Left renal pelvis (tissue), 4 donors: ENCODE results near the gene KLHL15. TPM values are rescaled to one million over a fixed set of nuclear protein-coding genes. Genes with fewer than 3 reads are reported as not detected.
"Not testable (repeated sequence)": the region's sequence is repeated elsewhere in the genome, so short reads cannot be mapped to it uniquely, and the experiment has no call there.

Experiments
- DNase-seq, 4 donors: peaks; one replicate each; pipeline ENCODE4 v3.0.0-alpha.2; 2013; ENCODE audit warnings: low read depth in 4 of 4, low spot score in 3 of 4
- polyA plus RNA-seq, 4 donors: library from polyadenylated mRNA; unstranded; fragments of 120-200 nt; gene quantifications; one replicate each; pipeline ENCODE4 v1.2.1, GENCODE V29; 2013; ENCODE audit not compliant: insufficient read length in 4 of 4

Gene KLHL15
- 10 to 100 TPM; 14.1 to 21.7 (median 17.5) TPM for polyA plus RNA-seq

GRCh38 chrX:24027086-24027485 lies at the start of gene KLHL15:
KLHL15 (minus strand) TSS chrX:24027186; CDS start chrX:24006693, 20,493 bp downstream.
- no peak for DNase-seq

- no peak for DNase-seq
Observed at GRCh38 chrX:24069877-24070276, 42.9 kb upstream of the KLHL15 start.

GRCh38 chrX:24063488-24063887 lies 36.5 kb upstream of the KLHL15 start:
- no peak for DNase-seq

GRCh38 chrX:24055043-24055356 lies 28.0 kb upstream of the KLHL15 start:
- no peak for DNase-seq

GRCh38 chrX:24054182-24055042 lies 27.4 kb upstream of the KLHL15 start, which contains the start of gene EIF2S3:
EIF2S3 (plus strand) TSS chrX:24054956; CDS start chrX:24054969, 13 bp downstream.
- DNase-seq: peak; percentile 73 to 85 (median 80)

- DNase-seq: not testable (repeated sequence)
Observed at GRCh38 chrX:24050522-24051318, 23.7 kb upstream of the KLHL15 start.

- not testable (repeated sequence) for DNase-seq
Observed at GRCh38 chrX:24049643-24050042, 22.7 kb upstream of the KLHL15 start.

- not testable (repeated sequence) for DNase-seq
Observed at GRCh38 chrX:24046060-24046459, 19.1 kb upstream of the KLHL15 start.

- DNase-seq: no peak
Observed at GRCh38 chrX:24037729-24038128, 10.7 kb upstream of the KLHL15 start.

- DNase-seq: no peak
Observed at GRCh38 chrX:24034485-24034884, 7.5 kb upstream of the KLHL15 start.

GRCh38 chrX:24030597-24030996 lies 3.6 kb upstream of the KLHL15 start:
- no peak for DNase-seq

- no peak for DNase-seq
Observed at GRCh38 chrX:24027985-24028384, 999 bp upstream of the KLHL15 start.

GRCh38 chrX:24026432-24026831 lies 554 bp downstream of the KLHL15 start:
- DNase-seq: peak in 2 of 4 donors; percentile 10 to 18

GRCh38 chrX:24025741-24026403 lies 1.1 kb downstream of the KLHL15 start:
- DNase-seq: peak in 1 of 4 donors; percentile 31

GRCh38 chrX:24024819-24025740 lies 1.9 kb downstream of the KLHL15 start:
- DNase-seq: peak; percentile 58 to 70 (median 62)

GRCh38 chrX:24023972-24024669 lies 2.9 kb downstream of the KLHL15 start:
- peak in 2 of 4 donors; percentile 1 to 21 for DNase-seq

- DNase-seq: no peak
Observed at GRCh38 chrX:24023544-24023943, 3.4 kb downstream of the KLHL15 start.

GRCh38 chrX:24020306-24020876 lies 6.6 kb downstream of the KLHL15 start:
- DNase-seq: no peak

- DNase-seq: no peak
Observed at GRCh38 chrX:24019448-24019847, 7.5 kb downstream of the KLHL15 start.
